ENCODE data around the gene TSGA10IP.

DNA sequence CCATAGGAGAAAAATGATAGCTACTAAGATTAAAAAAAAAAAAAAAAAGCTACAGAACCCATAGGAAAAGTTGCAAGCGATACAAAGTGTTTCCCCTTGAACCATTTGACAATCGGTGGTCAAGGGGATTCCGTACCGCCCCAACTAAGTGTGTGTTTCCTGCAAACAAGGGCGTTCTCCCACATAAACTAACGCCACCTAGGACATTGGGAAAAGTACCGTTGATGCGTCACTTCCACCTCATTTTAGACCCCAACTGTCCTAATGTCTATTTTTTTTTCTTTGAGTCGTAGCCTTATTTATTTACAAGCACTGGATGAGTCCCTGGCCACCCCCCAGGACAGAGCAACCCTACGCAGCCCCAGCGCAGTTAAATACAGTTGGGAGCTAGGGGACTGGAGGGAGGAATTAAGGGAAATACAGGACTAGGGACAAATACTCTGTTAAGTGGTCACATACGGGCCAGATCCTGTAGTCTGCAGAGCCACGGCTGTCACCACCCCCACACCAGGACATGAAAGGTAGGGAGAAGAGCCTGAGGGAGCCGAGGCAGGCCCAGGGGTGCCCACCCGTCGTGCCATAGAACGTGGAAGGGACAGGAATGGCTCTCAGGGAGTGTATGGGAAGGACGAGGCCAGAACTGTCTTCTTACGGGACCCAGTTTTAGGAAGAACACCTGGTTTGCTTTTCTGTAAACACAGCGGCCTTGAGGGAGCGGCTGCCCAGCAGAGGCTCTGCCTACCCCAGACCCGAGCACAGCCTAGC lies 37.7 kb downstream of the TSGA10IP start:
- TF ChIP-seq, protein P1, sequence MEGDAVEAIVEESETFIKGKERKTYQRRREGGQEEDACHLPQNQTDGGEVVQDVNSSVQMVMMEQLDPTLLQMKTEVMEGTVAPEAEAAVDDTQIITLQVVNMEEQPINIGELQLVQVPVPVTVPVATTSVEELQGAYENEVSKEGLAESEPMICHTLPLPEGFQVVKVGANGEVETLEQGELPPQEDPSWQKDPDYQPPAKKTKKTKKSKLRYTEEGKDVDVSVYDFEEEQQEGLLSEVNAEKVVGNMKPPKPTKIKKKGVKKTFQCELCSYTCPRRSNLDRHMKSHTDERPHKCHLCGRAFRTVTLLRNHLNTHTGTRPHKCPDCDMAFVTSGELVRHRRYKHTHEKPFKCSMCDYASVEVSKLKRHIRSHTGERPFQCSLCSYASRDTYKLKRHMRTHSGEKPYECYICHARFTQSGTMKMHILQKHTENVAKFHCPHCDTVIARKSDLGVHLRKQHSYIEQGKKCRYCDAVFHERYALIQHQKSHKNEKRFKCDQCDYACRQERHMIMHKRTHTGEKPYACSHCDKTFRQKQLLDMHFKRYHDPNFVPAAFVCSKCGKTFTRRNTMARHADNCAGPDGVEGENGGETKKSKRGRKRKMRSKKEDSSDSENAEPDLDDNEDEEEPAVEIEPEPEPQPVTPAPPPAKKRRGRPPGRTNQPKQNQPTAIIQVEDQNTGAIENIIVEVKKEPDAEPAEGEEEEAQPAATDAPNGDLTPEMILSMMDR (IDR thresholded peaks at IDR 0.05) = no peak
- TF ChIP-seq EP300 (IDR thresholded peaks at IDR 0.05) (no peak), POLR2A (IDR thresholded peaks at IDR 0.05) (no peak)
